ENCODE results near the gene KIF4B. TPM values are rescaled to one million over a fixed set of nuclear protein-coding genes. Genes with fewer than 3 reads are reported as not detected.

KIF4B gene
- total and polyA plus RNA-seq, 2 of the 8 experiments (the other 6 are each of a cell fraction or from before 2014, with no cell fraction given), result 0.02 to 0.15 TPM

DNA sequence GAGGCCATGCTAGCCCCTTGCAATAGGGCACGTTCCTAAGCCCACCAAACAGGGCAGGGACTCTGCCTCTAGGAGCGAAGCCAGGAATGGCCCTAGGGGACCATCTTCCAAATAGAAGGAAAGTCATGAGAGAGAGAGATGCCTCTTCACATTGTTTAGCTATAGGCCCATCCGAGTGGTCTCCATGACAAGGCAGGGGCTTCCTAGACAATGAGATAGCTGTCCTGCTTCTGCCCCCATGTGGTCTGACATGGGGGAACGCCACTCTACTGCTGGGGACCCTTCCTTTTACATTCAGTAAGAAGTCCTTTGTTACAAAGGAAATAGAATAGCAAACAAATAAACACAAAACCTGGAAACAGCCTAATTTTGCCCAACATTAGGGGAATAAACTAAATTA is 17.9 kb upstream of the KIF4B start:
- TF ChIP-seq RAD21 (IDR thresholded peaks at IDR 0.05 in 1 of 2, conservative IDR thresholded peaks at IDR 0.05 in 1 of 2; ENCODE audit: low read depth in 2 of 2, low read length in 2 of 2) (peak; percentile 72 to 75), SIN3A (conservative IDR thresholded peaks at IDR 0.05 in 1 of 2, IDR thresholded peaks at IDR 0.05 in 1 of 2; ENCODE audit: low read depth in 1 of 2, low read length in 2 of 2) (no peak)
- TF ChIP-seq, protein P1, sequence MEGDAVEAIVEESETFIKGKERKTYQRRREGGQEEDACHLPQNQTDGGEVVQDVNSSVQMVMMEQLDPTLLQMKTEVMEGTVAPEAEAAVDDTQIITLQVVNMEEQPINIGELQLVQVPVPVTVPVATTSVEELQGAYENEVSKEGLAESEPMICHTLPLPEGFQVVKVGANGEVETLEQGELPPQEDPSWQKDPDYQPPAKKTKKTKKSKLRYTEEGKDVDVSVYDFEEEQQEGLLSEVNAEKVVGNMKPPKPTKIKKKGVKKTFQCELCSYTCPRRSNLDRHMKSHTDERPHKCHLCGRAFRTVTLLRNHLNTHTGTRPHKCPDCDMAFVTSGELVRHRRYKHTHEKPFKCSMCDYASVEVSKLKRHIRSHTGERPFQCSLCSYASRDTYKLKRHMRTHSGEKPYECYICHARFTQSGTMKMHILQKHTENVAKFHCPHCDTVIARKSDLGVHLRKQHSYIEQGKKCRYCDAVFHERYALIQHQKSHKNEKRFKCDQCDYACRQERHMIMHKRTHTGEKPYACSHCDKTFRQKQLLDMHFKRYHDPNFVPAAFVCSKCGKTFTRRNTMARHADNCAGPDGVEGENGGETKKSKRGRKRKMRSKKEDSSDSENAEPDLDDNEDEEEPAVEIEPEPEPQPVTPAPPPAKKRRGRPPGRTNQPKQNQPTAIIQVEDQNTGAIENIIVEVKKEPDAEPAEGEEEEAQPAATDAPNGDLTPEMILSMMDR (IDR thresholded peaks at IDR 0.05; ENCODE audit: control extremely low read depth in 1 of 3, insufficient read depth in 1 of 3, low read depth in 1 of 3, low read length in 3 of 3), result peak; percentile 58 to 69 (median 65)
- Histone ChIP-seq H4K5ac (ENCODE audit: insufficient read length, low read depth, low read length) (no peak overlapping the region), H3K4me1 (replicated peaks in 1 of 4; ENCODE audit: control insufficient read depth in 3 of 4, insufficient read depth in 4 of 4, low read length in 3 of 4) (no peaks in the 10 kb centered on the region; a peak in 1 of 7 replicates), H3K9me3 (ENCODE audit: insufficient read depth in 2 of 2, low read depth in 1 of 2, low read length in 1 of 2) (no peaks in the 10 kb centered on the region), H3K56ac (replicated peaks; ENCODE audit: insufficient read length, low read depth, low read length) (no peak overlapping the region), H3K23ac (ENCODE audit: insufficient read length) (no peak overlapping the region), H2AK5ac (ENCODE audit: low read depth, low read length) (no peak overlapping the region), H3K4me3 (ENCODE audit: extremely low read depth in 1 of 4, insufficient read depth in 2 of 4, low read depth in 3 of 4, low read length in 4 of 4) (no peak overlapping the region), H3K4me2 (ENCODE audit: insufficient read depth in 1 of 2, low read depth in 2 of 2, low read length in 2 of 2) (no peak overlapping the region), H3K23me2 (ENCODE audit: low read depth, low read length) (no peaks in the 10 kb centered on the region), H2BK12ac (ENCODE audit: low read depth, low read length) (no peak overlapping the region), H2BK120ac (replicated peaks; ENCODE audit: low read depth, low read length) (no peak overlapping the region), H3K4ac (replicated peaks; ENCODE audit: insufficient read length, low read depth, low read length) (no peak overlapping the region), H3K27me3 (replicated peaks in 1 of 4; ENCODE audit: control insufficient read depth in 3 of 4, extremely low read depth in 1 of 4, insufficient read depth in 3 of 4, low read length in 3 of 4) (no peaks in the 10 kb centered on the region), H3K18ac (ENCODE audit: extremely low read depth, low read length) (no peak overlapping the region), H2AFZ (ENCODE audit: low read length) (peak overlapping the region; percentile 97), H3K14ac (ENCODE audit: insufficient read length) (no peak overlapping the region), H2BK20ac (ENCODE audit: low read length) (no peak overlapping the region), H3K79me1 (ENCODE audit: low read depth, low read length) (no peaks in the 10 kb centered on the region), H2BK5ac (ENCODE audit: low read depth, low read length) (no peak overlapping the region), H3K79me2 (ENCODE audit: control insufficient read depth in 1 of 2, insufficient read depth in 2 of 2, low read length in 2 of 2) (no peaks in the 10 kb centered on the region), H4K91ac (replicated peaks; ENCODE audit: insufficient read length, low read length) (no peak overlapping the region), H3K27ac (ENCODE audit: low read depth, low read length) (no peak overlapping the region), H4K8ac (ENCODE audit: extremely low read depth, insufficient read depth, low read length) (no peak overlapping the region), H4K20me1 (replicated peaks in 1 of 2; ENCODE audit: control insufficient read depth in 1 of 2, insufficient read depth in 2 of 2, low read length in 2 of 2) (no peaks in the 10 kb centered on the region), H2BK15ac (ENCODE audit: low read length) (no peak overlapping the region), H3K36me3 (ENCODE audit: control insufficient read depth in 2 of 4, insufficient read depth in 4 of 4, low read length in 3 of 4) (no peaks in the 10 kb centered on the region), H3K9ac (replicated peaks in 1 of 4; ENCODE audit: extremely low read depth in 1 of 4, low read depth in 3 of 4, low read length in 3 of 4) (no peak overlapping the region)
- DNase-seq (ENCODE audit: low read depth in 1 of 2, low spot score in 2 of 2) (peak in 1 of 2 experiments; percentile 55), FAIRE-seq (no peak)
- CTCF ChIA-PET (ENCODE audit: partially characterized antibody), result interaction anchor here (0.6 to 25.5 kb wide), 28 partner anchors 10 to 416 kb away, joined by 3 to 471 read pairs (median 4); no protein-coding TSS in a partner anchor
- POLR2A ChIA-PET (ENCODE audit: partially characterized antibody), result interaction anchor here (0.8 kb wide), 1 partner anchor 9 kb away, joined by 3 read pairs; no protein-coding TSS in a partner anchor
- 79% methylated on average over 4 of the region's 4 CpGs; no CpG with 5 or more reads in 1 of the 2 experiments for WGBS, 2 experiments (ENCODE audit: extremely low coverage in 1 of 2, insufficient coverage in 1 of 2, insufficient read length in 1 of 2, insufficient replicate concordance in 2 of 2, low coverage in 1 of 2, low lambda C conversion rate in 2 of 2, missing lambda C conversion rate in 1 of 2)

All from H1 (cell line).